Prostate gland (tissue), 2 donors: ENCODE measurements around the gene CHD5. TPM values are rescaled to one million over a fixed set of nuclear protein-coding genes. Genes with fewer than 3 reads are reported as not detected.

ENCODE experiments used
- DNase-seq: peaks from one replicate; pipeline ENCODE4 v3.0.0-alpha.2; 2019; ENCODE audit warnings: low spot score
- H3K27ac ChIP-seq, 2 donors: fragments of 200-600 bp; sonication (generic); 2 replicates each; pipeline ENCODE4 v1.5.1; 2017 to 2019
- H3K27me3 ChIP-seq: fragments of 200-600 bp; sonication (generic); replicated peaks from 2 replicates; pipeline ENCODE4 v1.5.1; 2019; ENCODE audit not compliant: insufficient read depth
- H3K36me3 ChIP-seq, 2 donors: fragments of 200-600 bp; sonication (generic); 1 replicate in 1 of 2; 2 replicates in 1 of 2; pipeline versions ENCODE4 v1.5.1 to v1.8.1; 2017 to 2019
- H3K4me1 ChIP-seq: fragments of 200-600 bp; sonication (generic); replicated peaks from 2 replicates; pipeline ENCODE4 v1.5.1; 2019
- H3K4me3 ChIP-seq, 2 donors: fragments of 200-600 bp; sonication (generic); 2 replicates each; pipeline ENCODE4 v1.5.1; 2017 to 2019
- H3K9me3 ChIP-seq: fragments of 200-600 bp; sonication (generic); 2 replicates; pipeline ENCODE4 v1.5.1; 2017
- CTCF ChIP-seq, 4 experiments: fragments of 200-600 bp in 2 of 4; fragments of 450-650 bp in 2 of 4; sonication (generic) in 2 of 4; IDR thresholded peaks; 1 replicate in 3 of 4; 2 replicates in 1 of 4; pipeline ENCODE4 v1.5.1; 2016 to 2019; ENCODE audit warnings: antibody characterized with exemption in 4 of 4, mild to moderate bottlenecking in 2 of 4, moderate library complexity in 2 of 4
- POLR2A ChIP-seq: fragments of 450-650 bp; IDR thresholded peaks from one replicate; pipeline ENCODE4 v1.6.1; 2016; ENCODE audit warnings: antibody characterized with exemption, mild to moderate bottlenecking
- POLR2AphosphoS5 ChIP-seq: sonication (generic); formaldehyde crosslinking; IDR thresholded peaks from one replicate; pipeline ENCODE4 v1.6.1; 2017; ENCODE audit warnings: antibody characterized with exemption
- WGBS: methylation state at CpG from one replicate; pipeline ENCODE4 v1.1.5; 2018; 5-methylcytosine and 5-hydroxymethylcytosine counted together
- intact Hi-C: fragments of 100-400 bp; cut with DNase I; formaldehyde crosslinking; loops from one replicate; pipeline ENCODE4 v1.14.2; 2022
- total RNA-seq, 2 donors: library from RNA; depleted of rRNA; stranded (reverse); fragments of >200 nt; gene quantifications; one replicate each; pipeline ENCODE4 v1.1.0, GENCODE V29; 2016

CHD5 gene
- total RNA-seq, 2 donors from 2014 or later, result 4.9 to 17.0 TPM

GRCh38 chr1:6168947-6169586 is 11.1 kb downstream of the CHD5 start:
- Histone ChIP-seq H3K4me1 (no peaks in the 10 kb centered on the region), H3K36me3 (no peaks in the 10 kb centered on the region), H3K27ac (no peak overlapping the region), H3K9me3 (no peaks in the 10 kb centered on the region), H3K27me3 (peaks cover 10% of the 10 kb centered on the region), H3K4me3 (no peak overlapping the region)
- no peak for TF ChIP-seq POLR2A
- no peak for TF ChIP-seq CTCF (IDR thresholded peaks at IDR 0.05)
- no peak for TF ChIP-seq POLR2AphosphoS5
- no peak for DNase-seq
- WGBS, result 54% methylated on average over 18 of the region's 18 CpGs
- intact Hi-C loops, result no loop called here

GRCh38 chr1:6167391-6168303 is 12.5 kb downstream of the CHD5 start:
- TF ChIP-seq CTCF (IDR thresholded peaks at IDR 0.05) (no peak), POLR2A (no peak)
- intact Hi-C loops, result no loop called here

GRCh38 chr1:6166655-6167390 is 13.3 kb downstream of the CHD5 start:
- H3K4me3 ChIP-seq, result no peak overlapping the region
- TF ChIP-seq POLR2A (no peak), CTCF (IDR thresholded peaks at IDR 0.05) (no peak), POLR2AphosphoS5 (no peak)
- no peaks in the 10 kb centered on the region for H3K36me3 ChIP-seq
- peaks cover 10% of the 10 kb centered on the region for H3K27me3 ChIP-seq
- no peak overlapping the region for H3K27ac ChIP-seq
- H3K4me1 ChIP-seq, result no peaks in the 10 kb centered on the region
- no peak for DNase-seq
- intact Hi-C loops, result no loop called here
- 79% methylated on average over 19 of the region's 19 CpGs for WGBS
- no peaks in the 10 kb centered on the region for H3K9me3 ChIP-seq

More at GRCh38 chr1:6167391-6168303, 12.5 kb downstream of the CHD5 start:
- DNase-seq, result no peak
- Histone ChIP-seq H3K27ac (no peak overlapping the region), H3K4me1 (no peaks in the 10 kb centered on the region), H3K4me3 (no peak overlapping the region), H3K36me3 (no peaks in the 10 kb centered on the region), H3K9me3 (no peaks in the 10 kb centered on the region), H3K27me3 (peaks cover 10% of the 10 kb centered on the region)
- WGBS, result 76% methylated on average over 34 of the region's 34 CpGs

GRCh38 chr1:6166221-6166620 is 13.9 kb downstream of the CHD5 start:
- whole genome bisulfite sequencing, result 51% methylated on average over 9 of the region's 10 CpGs
- intact Hi-C loops, result no loop called here
- Histone ChIP-seq H3K27ac (no peak overlapping the region), H3K4me3 (no peak overlapping the region), H3K36me3 (no peaks in the 10 kb centered on the region), H3K4me1 (no peaks in the 10 kb centered on the region), H3K27me3 (peaks cover 13% of the 10 kb centered on the region), H3K9me3 (no peaks in the 10 kb centered on the region)
- TF ChIP-seq POLR2A (no peak), CTCF (IDR thresholded peaks at IDR 0.05) (no peak), POLR2AphosphoS5 (no peak)
- no peak for DNase-seq
